ENCODE measurements around the gene JAML. TPM values are rescaled to one million over a fixed set of nuclear protein-coding genes. Genes with fewer than 3 reads are reported as not detected.

JAML gene
- total and polyA plus RNA-seq, 9 of the 15 experiments (the other 6 are each of a cell fraction or from before 2014, with no cell fraction given), result 0.05 to 0.32 (median 0.22) TPM; not detected in 4

DNA sequence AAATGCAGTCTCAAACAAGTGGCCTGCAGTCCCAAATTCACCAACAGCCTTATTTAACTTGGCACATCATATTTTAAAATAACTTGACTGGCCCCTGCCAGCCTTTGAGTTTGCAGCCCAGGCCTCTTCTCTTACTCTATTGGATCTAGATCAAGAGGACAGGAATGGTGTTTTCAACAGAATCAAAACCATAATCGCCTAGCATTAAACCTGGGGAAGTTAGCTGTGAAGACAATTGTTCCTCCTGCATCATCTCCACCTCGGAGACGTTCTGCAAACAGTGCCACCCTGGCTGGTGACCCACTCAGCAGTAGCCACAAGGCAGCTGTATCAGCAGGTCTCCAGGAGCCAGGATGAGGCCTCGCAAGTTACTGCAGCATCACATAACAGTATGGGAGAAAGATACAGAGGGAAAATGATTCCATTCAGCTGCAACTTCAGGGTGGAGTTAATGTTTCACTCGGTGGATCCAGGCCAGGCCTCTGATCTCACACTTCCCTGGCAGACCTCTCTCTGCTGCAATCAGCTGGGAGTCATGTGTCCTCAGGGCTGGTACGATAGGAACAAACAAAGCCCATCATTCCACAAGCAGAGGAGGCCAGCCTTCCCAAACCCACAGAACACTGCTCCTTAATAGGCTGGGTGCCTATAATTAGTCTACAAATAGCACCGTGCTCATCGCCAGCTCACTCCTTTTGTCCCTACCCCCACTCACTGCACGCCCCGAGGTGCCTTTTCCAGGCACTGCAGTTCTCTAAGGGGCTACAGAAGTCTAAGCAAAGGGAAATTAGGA is 29.8 kb downstream of the JAML start:
- 0 out of 5 replicates have a peak, but pooled peaks cover 0 to 3% of the 10 kb centered on the region in 2 experiments for H3K4me1 ChIP-seq (replicated peaks in 1 of 2; ENCODE audit: control insufficient read depth in 2 of 2, insufficient read depth in 2 of 2, low read length in 2 of 2)
- H3K4me3 ChIP-seq, result no peak overlapping the region
- no peak overlapping the region for H2AFZ ChIP-seq (ENCODE audit: low read depth, low read length)
- POLR2A ChIA-PET, result interaction anchor here (0.8 kb wide), 1 partner anchor 79 kb away, joined by 4 read pairs; no protein-coding TSS in a partner anchor
- H3K9ac ChIP-seq (ENCODE audit: insufficient read depth in 1 of 2, low read depth in 2 of 2, low read length in 2 of 2), result no peak overlapping the region; a peak in 1 of 4 replicates
- H3K9me1 ChIP-seq (ENCODE audit: control insufficient read depth, insufficient read depth, low read length), result no peaks in the 10 kb centered on the region
- H3K79me2 ChIP-seq (ENCODE audit: control insufficient read depth, insufficient read depth, low read length), result no peaks in the 10 kb centered on the region
- no peaks in the 10 kb centered on the region for H3K9me3 ChIP-seq (replicated peaks; ENCODE audit: control insufficient read depth, insufficient read depth, low read depth, low read length)
- ATAC-seq (no peak), DNase-seq (ENCODE audit: extremely low read depth in 1 of 4, low spot score in 3 of 4) (no peak), FAIRE-seq (no peak)
- no peak overlapping the region for H3K27ac ChIP-seq (ENCODE audit: extremely low read depth, low read depth, low read length)
- H3K27me3 ChIP-seq (ENCODE audit: control insufficient read depth in 2 of 2, insufficient read depth in 2 of 2, low read length in 2 of 2), result peaks cover 0 to 15% of the 10 kb centered on the region in 2 experiments; a peak in 3 of 5 replicates
- CTCF ChIA-PET (ENCODE audit: low intra/inter-chr PET ratio), result interaction anchor here (0.6 kb wide), 1 partner anchor 22 kb away, joined by 3 read pairs; no protein-coding TSS in a partner anchor
- H3K36me3 ChIP-seq (ENCODE audit: control insufficient read depth, insufficient read depth, low read length), result no peaks in the 10 kb centered on the region
- no TSS peak for BruUV-seq (replicated peaks)
- intact Hi-C loops (cut with micrococcal nuclease), result no loop called here
- WGBS (ENCODE audit: insufficient coverage, low coverage, missing lambda C conversion rate), result 4% methylated on average over 10 of the region's 10 CpGs
- no peak overlapping the region for H3K4me2 ChIP-seq (ENCODE audit: insufficient read depth, low read length)
- in situ Hi-C loops (cut with MboI), result loop anchor here (5.0 kb wide), 2 partner anchors 102 to 297 kb away; no protein-coding TSS in a partner anchor
- H4K20me1 ChIP-seq (replicated peaks; ENCODE audit: control insufficient read depth, insufficient read depth, low read length), result no peaks in the 10 kb centered on the region
- TF ChIP-seq, protein P1, sequence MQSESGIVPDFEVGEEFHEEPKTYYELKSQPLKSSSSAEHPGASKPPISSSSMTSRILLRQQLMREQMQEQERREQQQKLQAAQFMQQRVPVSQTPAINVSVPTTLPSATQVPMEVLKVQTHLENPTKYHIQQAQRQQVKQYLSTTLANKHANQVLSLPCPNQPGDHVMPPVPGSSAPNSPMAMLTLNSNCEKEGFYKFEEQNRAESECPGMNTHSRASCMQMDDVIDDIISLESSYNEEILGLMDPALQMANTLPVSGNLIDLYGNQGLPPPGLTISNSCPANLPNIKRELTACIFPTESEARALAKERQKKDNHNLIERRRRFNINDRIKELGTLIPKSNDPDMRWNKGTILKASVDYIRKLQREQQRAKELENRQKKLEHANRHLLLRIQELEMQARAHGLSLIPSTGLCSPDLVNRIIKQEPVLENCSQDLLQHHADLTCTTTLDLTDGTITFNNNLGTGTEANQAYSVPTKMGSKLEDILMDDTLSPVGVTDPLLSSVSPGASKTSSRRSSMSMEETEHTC (IDR thresholded peaks at IDR 0.05), result no peak
- TF ChIP-seq KLF13 (tag; IDR thresholded peaks at IDR 0.05; ENCODE audit: borderline replicate concordance, low read depth) (no peak), ZBED1 (IDR thresholded peaks at IDR 0.05) (no peak), SREBF2 (CRISPR knock-in tag; IDR thresholded peaks at IDR 0.05) (no peak), ZFPM2 (CRISPR knock-in tag; IDR thresholded peaks at IDR 0.05) (no peak), PCBP2 (IDR thresholded peaks at IDR 0.05; ENCODE audit: low read depth, low read length, poor library complexity, severe bottlenecking) (no peak), NCOA6 (IDR thresholded peaks at IDR 0.05) (no peak), ZNF24 (IDR thresholded peaks at IDR 0.05) (no peak), CAMTA2 (CRISPR knock-in tag; conservative IDR thresholded peaks at IDR 0.05) (no peak), SP1 (CRISPR knock-in tag; IDR thresholded peaks at IDR 0.05) (no peak), FIP1L1 (IDR thresholded peaks at IDR 0.05; ENCODE audit: low read depth, low read length, poor library complexity, severe bottlenecking) (no peak), BHLHE40 (IDR thresholded peaks at IDR 0.05; ENCODE audit: low read length) (no peak), ZNF224 (CRISPR knock-in tag; IDR thresholded peaks at IDR 0.05) (no peak)
- TF ChIP-seq, protein P2, sequence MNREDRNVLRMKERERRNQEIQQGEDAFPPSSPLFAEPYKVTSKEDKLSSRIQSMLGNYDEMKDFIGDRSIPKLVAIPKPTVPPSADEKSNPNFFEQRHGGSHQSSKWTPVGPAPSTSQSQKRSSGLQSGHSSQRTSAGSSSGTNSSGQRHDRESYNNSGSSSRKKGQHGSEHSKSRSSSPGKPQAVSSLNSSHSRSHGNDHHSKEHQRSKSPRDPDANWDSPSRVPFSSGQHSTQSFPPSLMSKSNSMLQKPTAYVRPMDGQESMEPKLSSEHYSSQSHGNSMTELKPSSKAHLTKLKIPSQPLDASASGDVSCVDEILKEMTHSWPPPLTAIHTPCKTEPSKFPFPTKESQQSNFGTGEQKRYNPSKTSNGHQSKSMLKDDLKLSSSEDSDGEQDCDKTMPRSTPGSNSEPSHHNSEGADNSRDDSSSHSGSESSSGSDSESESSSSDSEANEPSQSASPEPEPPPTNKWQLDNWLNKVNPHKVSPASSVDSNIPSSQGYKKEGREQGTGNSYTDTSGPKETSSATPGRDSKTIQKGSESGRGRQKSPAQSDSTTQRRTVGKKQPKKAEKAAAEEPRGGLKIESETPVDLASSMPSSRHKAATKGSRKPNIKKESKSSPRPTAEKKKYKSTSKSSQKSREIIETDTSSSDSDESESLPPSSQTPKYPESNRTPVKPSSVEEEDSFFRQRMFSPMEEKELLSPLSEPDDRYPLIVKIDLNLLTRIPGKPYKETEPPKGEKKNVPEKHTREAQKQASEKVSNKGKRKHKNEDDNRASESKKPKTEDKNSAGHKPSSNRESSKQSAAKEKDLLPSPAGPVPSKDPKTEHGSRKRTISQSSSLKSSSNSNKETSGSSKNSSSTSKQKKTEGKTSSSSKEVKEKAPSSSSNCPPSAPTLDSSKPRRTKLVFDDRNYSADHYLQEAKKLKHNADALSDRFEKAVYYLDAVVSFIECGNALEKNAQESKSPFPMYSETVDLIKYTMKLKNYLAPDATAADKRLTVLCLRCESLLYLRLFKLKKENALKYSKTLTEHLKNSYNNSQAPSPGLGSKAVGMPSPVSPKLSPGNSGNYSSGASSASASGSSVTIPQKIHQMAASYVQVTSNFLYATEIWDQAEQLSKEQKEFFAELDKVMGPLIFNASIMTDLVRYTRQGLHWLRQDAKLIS (CRISPR knock-in tag; IDR thresholded peaks at IDR 0.05), result no peak
- TF ChIP-seq, protein P3, sequence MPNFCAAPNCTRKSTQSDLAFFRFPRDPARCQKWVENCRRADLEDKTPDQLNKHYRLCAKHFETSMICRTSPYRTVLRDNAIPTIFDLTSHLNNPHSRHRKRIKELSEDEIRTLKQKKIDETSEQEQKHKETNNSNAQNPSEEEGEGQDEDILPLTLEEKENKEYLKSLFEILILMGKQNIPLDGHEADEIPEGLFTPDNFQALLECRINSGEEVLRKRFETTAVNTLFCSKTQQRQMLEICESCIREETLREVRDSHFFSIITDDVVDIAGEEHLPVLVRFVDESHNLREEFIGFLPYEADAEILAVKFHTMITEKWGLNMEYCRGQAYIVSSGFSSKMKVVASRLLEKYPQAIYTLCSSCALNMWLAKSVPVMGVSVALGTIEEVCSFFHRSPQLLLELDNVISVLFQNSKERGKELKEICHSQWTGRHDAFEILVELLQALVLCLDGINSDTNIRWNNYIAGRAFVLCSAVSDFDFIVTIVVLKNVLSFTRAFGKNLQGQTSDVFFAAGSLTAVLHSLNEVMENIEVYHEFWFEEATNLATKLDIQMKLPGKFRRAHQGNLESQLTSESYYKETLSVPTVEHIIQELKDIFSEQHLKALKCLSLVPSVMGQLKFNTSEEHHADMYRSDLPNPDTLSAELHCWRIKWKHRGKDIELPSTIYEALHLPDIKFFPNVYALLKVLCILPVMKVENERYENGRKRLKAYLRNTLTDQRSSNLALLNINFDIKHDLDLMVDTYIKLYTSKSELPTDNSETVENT (CRISPR knock-in tag; IDR thresholded peaks at IDR 0.05), result no peak
